ENCODE results near the gene C1orf74.

Gene C1orf74

DNA sequence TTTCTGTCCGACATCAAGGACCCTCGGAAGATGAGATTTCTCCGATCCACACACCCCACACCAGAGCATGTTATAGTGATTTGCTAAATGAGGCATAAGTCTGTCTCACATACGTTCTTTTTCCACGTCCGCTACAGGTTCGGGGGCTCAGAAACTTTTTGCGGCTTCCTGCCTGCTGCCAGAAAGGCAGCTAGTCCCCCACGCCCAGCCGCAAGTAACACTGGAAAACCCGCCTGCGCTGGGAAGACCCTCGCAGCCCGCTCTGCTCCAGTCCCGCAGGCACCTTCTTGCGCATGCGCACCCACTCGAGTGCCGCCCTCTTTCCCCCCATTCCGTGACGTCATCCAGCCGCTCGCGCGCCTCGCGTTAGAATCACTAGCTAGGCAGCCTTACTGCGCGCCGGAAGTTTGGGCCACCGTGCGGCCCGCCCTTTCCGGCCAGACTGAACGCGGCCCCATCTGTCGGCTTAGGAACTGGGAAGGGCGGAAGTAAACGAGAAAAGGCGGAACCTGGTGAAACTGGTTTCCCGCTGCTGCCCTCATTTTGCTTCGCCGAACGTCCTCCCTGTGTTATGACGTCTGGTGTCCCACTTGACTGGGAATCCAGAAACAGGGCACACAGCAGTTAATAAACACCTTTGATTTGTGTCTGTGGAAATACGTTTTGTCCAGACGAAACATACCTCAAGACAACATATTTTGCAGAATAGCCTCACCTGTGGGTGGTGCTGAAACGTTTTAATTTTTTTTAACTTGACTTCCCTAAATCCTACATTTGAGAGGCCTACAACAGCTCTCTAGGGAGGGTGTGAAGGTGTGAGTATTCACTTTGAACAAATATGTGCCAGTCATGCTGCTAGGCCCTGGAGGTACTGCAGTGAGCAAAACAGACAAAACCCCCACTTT is at the start of gene C1orf74:
Gene C1orf74, minus strand, starts transcription at position 295 of the 905 bp plus-strand sequence. CDS start 925 bp downstream, outside the sequence.
- ChIA-PET POLR2A (interaction anchor here (0.6 to 1.6 kb wide), 20 partner anchors 8 to 132 kb away, joined by 3 to 15 read pairs (median 3); partner anchors contain the start of genes LAMB3 and UTP25), CTCF (no interaction called here)
- DNase-seq (ENCODE audit: extremely low spot score) = peak; percentile 100
- TF ChIP-seq ZNF384 (IDR thresholded peaks at IDR 0.05) (no peak), CTBP1 (IDR thresholded peaks at IDR 0.05; ENCODE audit: borderline replicate concordance) (peak; percentile 44; the same call in 1 of the 2 replicates), ELF4 (IDR thresholded peaks at IDR 0.05) (peak; percentile 38; the same call in 1 of the 2 replicates), L3MBTL2 (conservative IDR thresholded peaks at IDR 0.05) (peak; percentile 98), TARDBP (IDR thresholded peaks at IDR 0.05) (no peak)

DNA sequence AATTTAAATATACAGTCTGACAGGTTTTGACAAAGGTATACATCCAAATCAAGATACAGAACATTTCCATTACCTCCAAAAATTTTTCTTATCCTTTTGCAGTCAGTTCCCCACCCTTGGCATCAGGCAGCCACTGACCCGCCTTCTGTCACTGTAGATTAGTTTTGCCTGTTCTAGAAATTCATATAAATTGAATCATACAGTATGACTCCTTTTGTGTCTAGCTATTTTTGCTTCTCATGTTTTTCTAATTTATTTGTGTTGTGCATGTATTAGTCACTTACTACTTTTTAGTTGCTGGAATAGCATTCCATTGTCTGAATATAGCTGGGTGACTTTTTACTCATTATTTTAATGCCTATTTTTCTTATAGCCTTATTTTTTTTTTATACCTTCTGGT is 47.3 kb upstream of the C1orf74 start:
- TF ChIP-seq BHLHE40 (IDR thresholded peaks at IDR 0.05; ENCODE audit: borderline replicate concordance) = no peak
- no peak for TF ChIP-seq SP1 (IDR thresholded peaks at IDR 0.05)
- no peak for TF ChIP-seq ZNF384 (IDR thresholded peaks at IDR 0.05)
- no peak for TF ChIP-seq CTBP1 (IDR thresholded peaks at IDR 0.05; ENCODE audit: borderline replicate concordance)
- no peak for TF ChIP-seq TARDBP (IDR thresholded peaks at IDR 0.05)
- no peak for TF ChIP-seq FOXA1 (IDR thresholded peaks at IDR 0.05)
- no peak for TF ChIP-seq HDGF (IDR thresholded peaks at IDR 0.05; ENCODE audit: borderline replicate concordance)
- no peak for TF ChIP-seq NFRKB (IDR thresholded peaks at IDR 0.05)
- TF ChIP-seq ARNT (IDR thresholded peaks at IDR 0.05) = no peak
- TF ChIP-seq SUZ12 (IDR thresholded peaks at IDR 0.05) = no peak
- no peak for TF ChIP-seq FOXK2 (IDR thresholded peaks at IDR 0.05)
- TF ChIP-seq FOXM1 (IDR thresholded peaks at IDR 0.05; ENCODE audit: borderline replicate concordance) = no peak
- no peak for TF ChIP-seq LEF1 (IDR thresholded peaks at IDR 0.05; ENCODE audit: borderline replicate concordance)
- TF ChIP-seq ELF4 (IDR thresholded peaks at IDR 0.05) = no peak
- TF ChIP-seq, protein P1, sequence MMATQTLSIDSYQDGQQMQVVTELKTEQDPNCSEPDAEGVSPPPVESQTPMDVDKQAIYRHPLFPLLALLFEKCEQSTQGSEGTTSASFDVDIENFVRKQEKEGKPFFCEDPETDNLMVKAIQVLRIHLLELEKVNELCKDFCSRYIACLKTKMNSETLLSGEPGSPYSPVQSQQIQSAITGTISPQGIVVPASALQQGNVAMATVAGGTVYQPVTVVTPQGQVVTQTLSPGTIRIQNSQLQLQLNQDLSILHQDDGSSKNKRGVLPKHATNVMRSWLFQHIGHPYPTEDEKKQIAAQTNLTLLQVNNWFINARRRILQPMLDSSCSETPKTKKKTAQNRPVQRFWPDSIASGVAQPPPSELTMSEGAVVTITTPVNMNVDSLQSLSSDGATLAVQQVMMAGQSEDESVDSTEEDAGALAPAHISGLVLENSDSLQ (IDR thresholded peaks at IDR 0.05) = no peak
- no peak for TF ChIP-seq L3MBTL2 (conservative IDR thresholded peaks at IDR 0.05)
- no peak for DNase-seq (ENCODE audit: extremely low spot score)
- CTCF ChIA-PET = no interaction called here
- POLR2A ChIA-PET = no interaction called here

DNA sequence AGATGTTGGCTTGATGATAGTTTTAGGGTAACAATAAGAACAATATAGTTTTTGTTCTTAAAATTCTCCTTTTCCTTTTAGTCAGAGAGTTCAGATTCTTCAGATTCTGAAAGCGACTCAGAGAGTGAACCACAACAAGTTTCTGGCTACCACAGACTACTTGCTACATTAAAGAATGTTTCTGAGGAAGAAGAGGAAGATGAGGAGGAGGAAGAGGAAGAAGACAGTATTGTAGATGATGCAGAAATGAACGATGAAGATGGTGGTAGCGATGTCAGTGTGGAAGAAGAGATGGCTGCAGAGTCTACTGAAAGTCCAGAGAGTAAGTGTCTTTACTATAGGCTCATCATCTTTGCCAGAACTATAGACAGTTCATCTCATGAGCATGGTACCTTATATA is 46.4 kb upstream of the C1orf74 start:
- DNase-seq (ENCODE audit: extremely low spot score) = no peak
- ChIA-PET POLR2A (no interaction called here), CTCF (no interaction called here)
- no peak for TF ChIP-seq NFRKB (IDR thresholded peaks at IDR 0.05)
- no peak for TF ChIP-seq FOXM1 (IDR thresholded peaks at IDR 0.05; ENCODE audit: borderline replicate concordance)
- no peak for TF ChIP-seq HDGF (IDR thresholded peaks at IDR 0.05; ENCODE audit: borderline replicate concordance)
- no peak for TF ChIP-seq FOXK2 (IDR thresholded peaks at IDR 0.05)

DNA sequence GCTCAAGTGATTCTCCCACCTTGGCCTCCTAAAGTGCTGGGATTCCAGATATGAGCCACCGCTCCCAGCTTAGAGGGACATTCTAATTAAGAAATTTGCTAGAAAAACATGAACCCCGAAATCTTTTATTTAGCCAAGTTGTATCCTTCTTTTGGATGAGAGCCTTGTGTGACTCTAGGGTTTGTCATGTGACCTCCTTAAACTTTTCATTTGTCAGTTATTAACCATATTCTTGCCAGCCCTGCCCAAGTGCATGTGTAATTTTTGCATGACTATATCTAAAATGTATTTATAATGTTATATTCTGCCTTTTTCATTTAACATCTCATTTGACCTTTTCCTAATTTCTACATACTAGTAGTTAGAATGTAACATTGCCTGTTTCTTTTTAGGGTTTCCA is 45.4 kb upstream of the C1orf74 start:
- CTCF ChIA-PET = no interaction called here
- TF ChIP-seq NFRKB (IDR thresholded peaks at IDR 0.05) = no peak
- no peak for TF ChIP-seq LEF1 (IDR thresholded peaks at IDR 0.05; ENCODE audit: borderline replicate concordance)
- TF ChIP-seq ARNT (IDR thresholded peaks at IDR 0.05) = no peak
- no peak for TF ChIP-seq L3MBTL2 (conservative IDR thresholded peaks at IDR 0.05)
- no peak for TF ChIP-seq HDGF (IDR thresholded peaks at IDR 0.05; ENCODE audit: borderline replicate concordance)
- TF ChIP-seq ELF4 (IDR thresholded peaks at IDR 0.05) = no peak
- TF ChIP-seq FOXM1 (IDR thresholded peaks at IDR 0.05; ENCODE audit: borderline replicate concordance) = no peak
- no peak for TF ChIP-seq FOXK2 (IDR thresholded peaks at IDR 0.05)
- TF ChIP-seq SUZ12 (IDR thresholded peaks at IDR 0.05) = no peak
- TF ChIP-seq CTBP1 (IDR thresholded peaks at IDR 0.05; ENCODE audit: borderline replicate concordance) = no peak
- no peak for TF ChIP-seq ZNF384 (IDR thresholded peaks at IDR 0.05)
- no peak for TF ChIP-seq BHLHE40 (IDR thresholded peaks at IDR 0.05; ENCODE audit: borderline replicate concordance)
- TF ChIP-seq TARDBP (IDR thresholded peaks at IDR 0.05) = no peak
- TF ChIP-seq, protein P1 (IDR thresholded peaks at IDR 0.05) = no peak
- no peak for TF ChIP-seq SP1 (IDR thresholded peaks at IDR 0.05)
- TF ChIP-seq FOXA1 (IDR thresholded peaks at IDR 0.05) = no peak
- DNase-seq (ENCODE audit: extremely low spot score) = no peak
- POLR2A ChIA-PET = no interaction called here

DNA sequence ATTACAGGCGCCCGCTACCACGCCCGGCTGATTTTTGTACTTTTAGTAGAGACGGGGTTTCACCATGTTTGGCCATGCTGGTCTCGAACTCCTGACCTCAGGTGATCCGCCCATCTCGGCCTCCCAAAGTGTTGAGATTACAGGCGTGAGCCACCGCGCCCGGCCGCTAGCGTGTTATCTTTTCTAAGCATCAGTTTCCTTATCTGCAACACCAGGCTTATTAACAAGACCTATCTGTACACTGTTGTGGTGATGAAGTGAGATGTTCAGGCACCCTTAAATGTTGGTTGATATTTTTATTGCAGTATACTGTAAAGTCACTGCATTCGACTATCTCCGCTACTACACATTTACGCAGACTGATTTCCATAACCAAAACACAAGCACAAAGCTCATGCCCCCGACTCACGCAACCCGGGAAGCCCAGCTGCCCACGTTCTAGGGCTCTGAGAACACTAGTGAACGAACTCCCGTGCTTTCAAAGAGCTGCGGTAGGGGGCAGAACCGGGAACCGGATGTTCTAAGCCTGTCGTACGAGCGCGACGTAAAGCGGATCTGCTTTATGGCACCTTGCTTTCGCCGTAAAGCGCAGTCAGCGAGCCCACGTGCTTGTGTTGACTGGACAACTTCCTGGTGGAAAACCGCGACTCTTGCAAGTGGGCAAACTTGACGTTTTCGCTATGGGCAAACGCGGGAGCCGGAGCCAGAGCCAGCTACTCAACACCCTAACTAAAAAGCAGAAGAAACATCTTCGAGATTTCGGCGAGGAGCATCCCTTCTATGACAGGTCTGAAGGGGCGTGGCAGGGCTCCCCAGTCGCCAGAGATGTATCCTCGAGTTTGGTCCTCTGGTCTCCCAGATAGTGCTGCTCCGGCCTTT is 43.3 kb upstream of the C1orf74 start, which contains the start of gene UTP25:
Gene UTP25, plus strand, starts transcription at position 589 of the 879 bp plus-strand sequence. Its CDS starts 92 bp downstream, at position 681.
- ChIA-PET POLR2A (interaction anchor here (0.6 to 1.4 kb wide), 12 partner anchors 9 to 165 kb away, joined by 3 to 7 read pairs (median 4); partner anchors contain the start of gene C1orf74), CTCF (interaction anchor here (0.6 to 1.5 kb wide), 7 partner anchors 11 to 162 kb away, joined by 3 to 4 read pairs (median 3); no protein-coding TSS in a partner anchor)
- DNase-seq (ENCODE audit: extremely low spot score) = peak; percentile 91
- TF ChIP-seq ARNT (IDR thresholded peaks at IDR 0.05) (no peak), LEF1 (IDR thresholded peaks at IDR 0.05; ENCODE audit: borderline replicate concordance) (no peak), SUZ12 (IDR thresholded peaks at IDR 0.05) (no peak), ELF4 (IDR thresholded peaks at IDR 0.05) (peak; percentile 64), NFRKB (IDR thresholded peaks at IDR 0.05) (no peak), FOXK2 (IDR thresholded peaks at IDR 0.05) (peak; percentile 96), L3MBTL2 (conservative IDR thresholded peaks at IDR 0.05) (peak; percentile 98), SP1 (IDR thresholded peaks at IDR 0.05) (no peak)
